ENCODE results near the gene ACAP3. TPM values are rescaled to one million over a fixed set of nuclear protein-coding genes. Genes with fewer than 3 reads are reported as not detected.

Gene ACAP3
- total and polyA plus RNA-seq, 7 experiments from 2014 or later, result 3.2 to 70.8 (median 55.1) TPM

DNA sequence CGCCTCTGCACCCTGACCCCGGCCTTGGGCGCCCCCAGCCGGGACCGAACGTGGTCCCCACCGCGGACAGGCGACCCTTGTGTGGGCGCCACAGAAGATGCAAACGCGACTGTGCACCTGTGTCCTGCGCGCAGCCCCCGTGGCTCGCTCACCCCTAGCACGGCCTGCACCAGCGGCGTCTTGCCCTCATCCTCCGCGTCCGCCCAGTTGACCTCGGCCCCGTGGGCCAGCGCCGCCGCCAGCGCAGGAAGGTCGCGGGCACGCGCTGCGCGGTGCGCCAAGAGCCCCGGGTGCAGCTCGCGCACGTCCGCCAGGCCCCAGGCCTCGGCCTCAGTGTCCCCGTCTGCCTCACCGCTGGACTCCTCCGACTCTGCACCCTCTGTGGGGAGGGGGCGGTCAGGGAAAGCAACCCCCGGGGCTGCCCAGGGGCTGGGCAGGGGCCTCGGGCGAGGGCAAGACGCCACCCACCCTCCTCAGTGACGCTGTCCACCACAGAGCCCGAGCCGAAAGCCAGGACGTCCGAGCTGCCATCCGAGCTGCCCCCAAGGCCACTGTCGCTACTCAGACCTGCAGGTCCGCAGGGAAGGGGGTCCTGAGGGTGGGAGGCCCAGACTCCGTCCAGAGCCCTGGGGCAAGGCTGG lies 13.4 kb downstream of the ACAP3 start:
- POLR2A ChIA-PET, result no interaction called here
- Mint-ChIP-seq H3K27ac (no peak overlapping the region), H3K36me3 (peaks cover 0 to 2% (median 0%) of the 10 kb centered on the region in 5 donors), H3K27me3 (no peaks in the 10 kb centered on the region), H3K4me1 (peaks cover 0 to 4% (median 0%) of the 10 kb centered on the region in 7 donors), H3K9me3 (no peaks in the 10 kb centered on the region), H3K4me3 (no peak overlapping the region)
- intact Hi-C loops (cut with micrococcal nuclease), result loop anchor here in 1 of 2 donors (5.0 kb wide), 1 partner anchor 312 kb away; the partner anchor contains the start of gene PERM1
- peaks cover 0 to 11% (median 0%) of the 10 kb centered on the region in 3 experiments for H3K36me3 ChIP-seq (ENCODE audit: control insufficient read depth in 2 of 3, insufficient read depth in 3 of 3, low read length in 3 of 3)
- no peaks in the 10 kb centered on the region for H3K27me3 ChIP-seq (ENCODE audit: control insufficient read depth in 2 of 2, insufficient read depth in 2 of 2, low read length in 2 of 2)
- H3K9me3 ChIP-seq (ENCODE audit: control insufficient read depth in 2 of 3, low read length in 3 of 3), result no peaks in the 10 kb centered on the region
- no peaks in the 10 kb centered on the region for H3K4me1 ChIP-seq (ENCODE audit: control insufficient read depth in 2 of 2, insufficient read depth in 2 of 2, low read length in 2 of 2)
- CTCF ChIA-PET, result interaction anchor here (0.6 to 0.9 kb wide), 2 partner anchors 75 to 172 kb away, joined by 3 to 5 read pairs; no protein-coding TSS in a partner anchor
- DNase-seq, result no peak
- H3K27ac ChIP-seq (ENCODE audit: low read depth, low read length), result no peak overlapping the region
- no peak overlapping the region for H3K4me3 ChIP-seq (ENCODE audit: low read length)
- no peak for ATAC-seq

DNA sequence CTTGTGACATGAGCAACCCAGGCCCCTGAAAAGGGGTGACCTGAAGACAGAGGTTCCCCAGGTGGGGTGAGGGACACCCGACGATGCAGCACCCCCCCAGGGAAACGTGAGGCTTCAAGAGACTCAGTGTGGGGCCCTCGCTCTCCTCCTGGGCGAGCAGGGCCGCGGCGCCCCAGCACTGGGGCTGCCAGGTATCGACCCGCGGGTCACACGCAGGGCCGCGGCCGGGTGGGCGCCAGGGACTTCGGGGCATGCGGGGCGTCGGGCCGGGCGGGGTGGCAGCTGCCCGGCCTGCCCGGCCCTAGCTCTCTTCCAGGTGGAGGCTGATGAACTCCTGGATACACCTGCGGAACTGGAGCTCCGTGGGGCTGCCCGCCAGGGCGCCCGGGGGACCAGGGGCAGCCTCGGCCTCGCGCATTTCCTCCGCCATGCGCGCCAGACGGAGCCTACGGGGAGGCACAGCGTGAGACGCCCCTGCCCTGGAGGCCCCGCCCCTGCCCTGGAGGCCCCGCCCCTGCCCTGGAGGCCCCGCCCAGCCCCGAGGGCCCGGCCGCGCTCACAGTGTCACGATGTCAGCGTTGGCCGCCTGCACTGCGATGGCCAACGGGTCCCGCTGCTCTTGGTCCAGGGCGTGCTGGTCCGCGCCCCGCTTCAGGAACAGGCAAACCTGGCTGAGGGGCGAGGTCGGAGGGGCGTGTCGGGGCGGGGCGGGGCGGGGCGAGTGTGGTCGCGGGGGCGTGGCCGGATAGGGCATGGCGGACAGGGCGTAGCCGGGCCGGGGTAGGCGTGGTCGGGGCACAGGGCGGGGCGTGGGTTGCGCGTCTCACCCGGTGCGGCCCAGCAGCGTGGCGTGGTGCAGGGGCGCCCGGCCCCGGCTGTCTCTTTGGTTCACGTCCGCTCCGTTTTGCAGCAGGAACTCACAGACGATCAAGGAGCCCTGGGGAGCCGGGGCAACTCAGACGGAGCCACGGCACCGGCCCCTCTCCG lies 14.2 kb downstream of the ACAP3 start:
- Histone ChIP-seq H3K4me3 (ENCODE audit: low read length) (no peak overlapping the region), H3K36me3 (ENCODE audit: control insufficient read depth in 2 of 3, insufficient read depth in 3 of 3, low read length in 3 of 3) (peaks cover 0 to 11% (median 0%) of the 10 kb centered on the region in 3 experiments), H3K27me3 (ENCODE audit: control insufficient read depth in 2 of 2, insufficient read depth in 2 of 2, low read length in 2 of 2) (no peaks in the 10 kb centered on the region), H3K4me1 (ENCODE audit: control insufficient read depth in 2 of 2, insufficient read depth in 2 of 2, low read length in 2 of 2) (no peaks in the 10 kb centered on the region), H3K27ac (ENCODE audit: low read depth, low read length) (no peak overlapping the region), H3K9me3 (ENCODE audit: control insufficient read depth in 2 of 3, low read length in 3 of 3) (no peaks in the 10 kb centered on the region)
- ChIA-PET CTCF (no interaction called here), POLR2A (no interaction called here)
- Mint-ChIP-seq H3K36me3 (peaks cover 0 to 2% (median 0%) of the 10 kb centered on the region in 5 donors), H3K9me3 (no peaks in the 10 kb centered on the region), H3K4me1 (peaks cover 0 to 4% (median 0%) of the 10 kb centered on the region in 7 donors), H3K27me3 (no peaks in the 10 kb centered on the region), H3K4me3 (no peak overlapping the region), H3K27ac (no peak overlapping the region)
- intact Hi-C loops (cut with micrococcal nuclease), result loop anchor here (2.0 to 5.0 kb wide), 2 partner anchors 309 to 311 kb away; partner anchors contain the start of gene PERM1 (in 1 of the 2)
- no peak for ATAC-seq
- DNase-seq, result no peak

DNA sequence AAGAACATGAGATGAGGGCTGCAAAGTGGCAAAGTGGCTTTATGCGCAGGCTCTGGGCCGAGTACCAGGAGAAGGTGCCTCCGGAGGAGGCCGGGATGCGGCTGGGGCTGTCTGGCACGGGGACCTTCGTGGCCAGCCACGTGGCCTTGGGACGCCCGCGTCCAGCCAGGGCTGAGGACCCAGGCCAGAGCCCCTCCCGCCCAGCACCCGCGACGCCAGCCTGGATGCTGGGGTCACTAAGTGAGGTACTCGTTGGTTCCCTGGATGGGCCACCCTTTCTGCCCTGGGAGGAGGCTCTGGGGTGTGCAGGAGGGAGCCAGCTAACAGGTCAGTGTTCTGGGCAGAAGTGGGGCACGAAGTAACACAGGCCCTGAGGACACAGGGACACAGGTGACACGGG lies 14.9 kb downstream of the ACAP3 start:
- Histone ChIP-seq H3K4me1 (ENCODE audit: control insufficient read depth in 2 of 2, insufficient read depth in 2 of 2, low read length in 2 of 2) (no peaks in the 10 kb centered on the region), H3K27ac (ENCODE audit: low read depth, low read length) (no peak overlapping the region), H3K27me3 (ENCODE audit: control insufficient read depth in 2 of 2, insufficient read depth in 2 of 2, low read length in 2 of 2) (no peaks in the 10 kb centered on the region), H3K4me3 (ENCODE audit: low read length) (no peak overlapping the region), H3K36me3 (ENCODE audit: control insufficient read depth in 2 of 3, insufficient read depth in 3 of 3, low read length in 3 of 3) (peaks cover 0 to 8% (median 0%) of the 10 kb centered on the region in 3 experiments), H3K9me3 (ENCODE audit: control insufficient read depth in 2 of 3, low read length in 3 of 3) (no peaks in the 10 kb centered on the region)
- Mint-ChIP-seq H3K4me3 (no peak overlapping the region), H3K4me1 (peaks cover 0 to 4% (median 0%) of the 10 kb centered on the region in 7 donors), H3K9me3 (no peaks in the 10 kb centered on the region), H3K27me3 (no peaks in the 10 kb centered on the region), H3K36me3 (peaks cover 0 to 2% (median 0%) of the 10 kb centered on the region in 5 donors), H3K27ac (no peak overlapping the region)
- no peak for DNase-seq
- no peak for ATAC-seq
- intact Hi-C loops (cut with micrococcal nuclease), result loop anchor here (2.0 to 5.0 kb wide), 2 partner anchors 308 to 311 kb away; partner anchors contain the start of gene PERM1 (in 1 of the 2)
- ChIA-PET CTCF (no interaction called here), POLR2A (interaction anchor here (1.3 kb wide), 1 partner anchor 10 kb away, joined by 3 read pairs; no protein-coding TSS in a partner anchor)

DNA sequence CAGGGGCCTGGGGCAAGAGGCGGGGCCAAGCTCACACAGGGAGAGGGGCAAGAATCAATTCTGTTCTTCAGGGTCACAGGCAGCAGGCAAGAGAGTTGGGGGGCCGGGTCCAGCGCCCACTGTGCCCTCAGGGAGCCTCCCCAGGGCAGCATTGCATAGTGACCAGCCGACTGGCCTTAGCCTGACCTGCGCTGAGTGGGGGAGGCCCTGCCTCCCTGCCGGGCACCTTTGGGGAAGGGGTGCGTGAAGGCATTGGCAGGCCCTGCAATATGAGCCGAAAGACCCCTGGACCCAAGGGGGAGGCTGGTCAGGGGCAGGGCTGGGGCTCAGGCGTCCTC lies 15.3 kb downstream of the ACAP3 start:
- no peak for DNase-seq
- intact Hi-C loops (cut with micrococcal nuclease), result loop anchor here (2.0 to 5.0 kb wide), 2 partner anchors 308 to 310 kb away; partner anchors contain the start of gene PERM1 (in 1 of the 2)
- Histone ChIP-seq H3K4me3 (ENCODE audit: low read length) (no peak overlapping the region), H3K27ac (ENCODE audit: low read depth, low read length) (no peak overlapping the region), H3K9me3 (ENCODE audit: control insufficient read depth in 2 of 3, low read length in 3 of 3) (no peaks in the 10 kb centered on the region), H3K27me3 (ENCODE audit: control insufficient read depth in 2 of 2, insufficient read depth in 2 of 2, low read length in 2 of 2) (no peaks in the 10 kb centered on the region), H3K4me1 (ENCODE audit: control insufficient read depth in 2 of 2, insufficient read depth in 2 of 2, low read length in 2 of 2) (no peaks in the 10 kb centered on the region), H3K36me3 (ENCODE audit: control insufficient read depth in 2 of 3, insufficient read depth in 3 of 3, low read length in 3 of 3) (peaks cover 0 to 7% (median 0%) of the 10 kb centered on the region in 3 experiments)
- Mint-ChIP-seq H3K4me3 (no peak overlapping the region), H3K9me3 (no peaks in the 10 kb centered on the region), H3K4me1 (peaks cover 0 to 4% (median 0%) of the 10 kb centered on the region in 7 donors), H3K27ac (no peak overlapping the region), H3K27me3 (no peaks in the 10 kb centered on the region), H3K36me3 (peaks cover 0 to 2% (median 0%) of the 10 kb centered on the region in 5 donors)
- CTCF ChIA-PET, result interaction anchor here (1.0 to 2.8 kb wide), 4 partner anchors 168 to 308 kb away, joined by 3 to 29 read pairs (median 5); no protein-coding TSS in a partner anchor
- POLR2A ChIA-PET, result interaction anchor here (0.9 to 1.3 kb wide), 2 partner anchors 11 to 170 kb away, joined by 3 to 6 read pairs; no protein-coding TSS in a partner anchor
- ATAC-seq, result no peak

DNA sequence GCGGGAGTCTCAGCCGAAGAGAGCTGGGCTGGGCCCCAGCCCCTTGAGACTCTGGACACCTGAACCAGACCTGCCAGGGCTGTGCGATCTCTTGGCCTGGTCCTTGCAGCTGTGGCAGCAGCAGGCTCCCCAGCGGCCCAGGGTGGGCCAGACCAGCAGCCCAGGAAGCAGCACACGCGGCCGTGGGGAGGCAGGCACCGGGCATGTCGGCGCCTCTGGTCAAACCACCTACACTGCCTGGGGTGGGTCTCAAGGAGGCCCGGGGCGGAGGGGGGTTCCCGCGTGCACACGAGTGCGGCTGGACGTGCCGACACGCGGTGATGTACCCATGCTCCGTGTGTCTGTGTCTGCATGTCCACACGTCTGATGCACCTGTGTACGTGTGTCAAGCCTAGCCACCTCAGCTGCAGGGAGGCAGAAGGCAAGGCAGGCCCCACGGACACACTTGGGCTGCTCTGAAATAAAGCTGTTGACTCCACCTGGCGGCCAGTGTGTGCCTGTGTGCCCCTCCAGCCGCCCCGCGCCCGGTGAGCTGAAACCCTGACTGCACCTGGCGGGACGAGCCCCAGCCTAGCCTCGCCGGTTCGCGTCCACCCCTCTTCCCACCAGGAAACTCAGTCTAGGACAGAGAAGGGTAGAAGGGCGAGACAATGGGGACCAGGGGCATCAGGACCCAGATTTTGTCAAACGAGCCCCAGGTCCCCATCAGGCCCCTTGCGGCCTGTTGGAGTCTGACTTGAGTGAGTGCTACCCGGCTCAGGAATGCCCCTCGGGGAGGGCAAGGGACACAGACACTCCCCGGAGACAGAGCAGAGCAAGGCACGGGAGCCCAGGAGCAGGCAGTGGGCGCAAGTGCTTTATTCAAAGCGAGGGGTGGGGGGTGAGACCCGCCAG lies 15.9 kb downstream of the ACAP3 start:
- no peaks in the 10 kb centered on the region for H3K27me3 Mint-ChIP-seq
- ATAC-seq (peak; percentile 76), DNase-seq (peak; percentile 51 to 71 (median 58))
- Histone ChIP-seq H3K4me1 (ENCODE audit: control insufficient read depth in 2 of 2, insufficient read depth in 2 of 2, low read length in 2 of 2) (no peaks in the 10 kb centered on the region), H3K9me3 (ENCODE audit: control insufficient read depth in 2 of 3, low read length in 3 of 3) (no peaks in the 10 kb centered on the region), H3K27ac (ENCODE audit: low read depth, low read length) (no peak overlapping the region), H3K27me3 (ENCODE audit: control insufficient read depth in 2 of 2, insufficient read depth in 2 of 2, low read length in 2 of 2) (no peaks in the 10 kb centered on the region), H3K36me3 (ENCODE audit: control insufficient read depth in 2 of 3, insufficient read depth in 3 of 3, low read length in 3 of 3) (peaks cover 0 to 7% (median 0%) of the 10 kb centered on the region in 3 experiments), H3K4me3 (ENCODE audit: low read length) (no peak overlapping the region)
- H3K9me3 Mint-ChIP-seq, result no peaks in the 10 kb centered on the region
- H3K27ac Mint-ChIP-seq, result peak overlapping the region in 1 of 9 donors; percentile 14
- H3K36me3 Mint-ChIP-seq, result peaks cover 0 to 2% (median 0%) of the 10 kb centered on the region in 5 donors
- intact Hi-C loops (cut with micrococcal nuclease), result loop anchor here (2.0 to 5.0 kb wide), 4 partner anchors 169 to 309 kb away; partner anchors contain the start of gene PERM1 (in 1 of the 2)
- H3K4me1 Mint-ChIP-seq, result peaks cover 0 to 4% (median 0%) of the 10 kb centered on the region in 7 donors
- ChIA-PET CTCF (interaction anchor here (0.9 to 2.8 kb wide), 6 partner anchors 8 to 307 kb away, joined by 3 to 29 read pairs (median 4); no protein-coding TSS in a partner anchor), POLR2A (interaction anchor here (0.9 to 1.3 kb wide), 2 partner anchors 11 to 169 kb away, joined by 3 to 6 read pairs; no protein-coding TSS in a partner anchor)
- no peak overlapping the region for H3K4me3 Mint-ChIP-seq
